Large intestine (tissue), 3 donors: ENCODE measurements around the gene CD209. TPM values are rescaled to one million over a fixed set of nuclear protein-coding genes. Genes with fewer than 3 reads are reported as not detected.

Source experiments
- DNase-seq, 2 donors: peaks; one replicate each; pipeline versions ENCODE4 v3.0.0 to v3.0.0-alpha.2; 2013
- H3K27ac ChIP-seq: one replicate; pipeline ENCODE4 v1.5.1; 2013; ENCODE audit warnings: low read length
- H3K27me3 ChIP-seq: 2 replicates; pipeline ENCODE4 v1.6.1; 2013; ENCODE audit warnings: low read length; ENCODE audit not compliant: control insufficient read depth, insufficient read depth
- H3K36me3 ChIP-seq: 2 replicates; pipeline ENCODE4 v1.6.1; 2013; ENCODE audit warnings: low read length; ENCODE audit not compliant: control insufficient read depth, insufficient read depth
- H3K4me1 ChIP-seq: one replicate; pipeline ENCODE4 v1.6.1; 2013; ENCODE audit warnings: low read length; ENCODE audit not compliant: control insufficient read depth, insufficient read depth
- H3K4me3 ChIP-seq: one replicate; pipeline ENCODE4 v1.5.1; 2013; ENCODE audit warnings: low read length
- H3K9me3 ChIP-seq: one replicate; pipeline ENCODE4 v1.6.1; 2013; ENCODE audit warnings: mild to moderate bottlenecking, low read depth, low read length, moderate library complexity; ENCODE audit not compliant: control insufficient read depth
- WGBS: methylation state at CpG from one replicate; pipeline ENCODE4 v1.1.5; 2013; ENCODE audit warnings: low lambda C conversion rate; ENCODE audit not compliant: insufficient coverage; 5-methylcytosine and 5-hydroxymethylcytosine counted together
- polyA plus RNA-seq: library from polyadenylated mRNA; unstranded; fragments of 120-200 nt; gene quantifications from one replicate; pipeline ENCODE4 v1.2.1, GENCODE V29; 2013

Gene CD209
- polyA plus RNA-seq, 1 donor, result 14.4 TPM

GRCh38 chr19:7788178-7788932 is 41.0 kb upstream of the CD209 start:
- H3K4me1 ChIP-seq, result no peaks in the 10 kb centered on the region
- WGBS, result no CpG with 5 or more reads among the region's 67 CpGs
- H3K27me3 ChIP-seq, result peaks cover 47% of the 10 kb centered on the region
- no peaks in the 10 kb centered on the region for H3K36me3 ChIP-seq
- DNase-seq, result no peak
- no peaks in the 10 kb centered on the region for H3K9me3 ChIP-seq
- no peak overlapping the region for H3K4me3 ChIP-seq
- H3K27ac ChIP-seq, result no peak overlapping the region

GRCh38 chr19:7787602-7788177 is 40.4 kb upstream of the CD209 start:
- H3K36me3 ChIP-seq, result no peaks in the 10 kb centered on the region
- H3K9me3 ChIP-seq, result no peaks in the 10 kb centered on the region
- no peak overlapping the region for H3K27ac ChIP-seq
- H3K4me3 ChIP-seq, result no peak overlapping the region
- no peak for DNase-seq
- no peaks in the 10 kb centered on the region for H3K4me1 ChIP-seq
- no CpG with 5 or more reads among the region's 22 CpGs for WGBS
- peaks cover 47% of the 10 kb centered on the region for H3K27me3 ChIP-seq

DNA sequence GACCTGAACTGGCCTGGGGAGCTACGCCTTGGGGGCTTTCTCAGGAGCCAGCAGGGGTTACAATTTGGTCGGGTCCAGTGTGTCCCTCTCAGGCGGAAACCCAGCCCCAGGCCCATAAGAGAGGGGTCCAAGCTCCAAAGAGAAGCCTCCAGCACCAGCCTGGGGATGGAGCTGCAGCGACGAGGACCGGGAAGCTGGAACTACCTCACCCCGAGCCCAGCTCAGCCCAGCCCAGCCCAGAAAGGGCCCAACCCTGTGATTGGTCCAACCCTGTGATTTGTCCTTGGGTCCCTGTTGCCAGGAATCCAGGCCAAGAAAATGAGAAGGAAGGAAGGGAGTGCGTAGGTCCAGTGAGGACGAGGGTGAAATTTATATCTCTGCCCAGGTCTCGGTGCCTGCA is 39.8 kb upstream of the CD209 start:
- no peaks in the 10 kb centered on the region for H3K36me3 ChIP-seq
- H3K27ac ChIP-seq, result no peak overlapping the region
- peaks cover 47% of the 10 kb centered on the region for H3K27me3 ChIP-seq
- no peak for DNase-seq
- no CpG with 5 or more reads among the region's 10 CpGs for WGBS
- no peaks in the 10 kb centered on the region for H3K9me3 ChIP-seq
- no peak overlapping the region for H3K4me3 ChIP-seq
- H3K4me1 ChIP-seq, result no peaks in the 10 kb centered on the region

GRCh38 chr19:7784856-7785255 is 37.5 kb upstream of the CD209 start:
- Histone ChIP-seq H3K27me3 (peaks cover 44% of the 10 kb centered on the region), H3K9me3 (no peaks in the 10 kb centered on the region), H3K4me1 (no peaks in the 10 kb centered on the region), H3K36me3 (no peaks in the 10 kb centered on the region), H3K27ac (no peak overlapping the region), H3K4me3 (no peak overlapping the region)
- DNase-seq, result no peak

DNA sequence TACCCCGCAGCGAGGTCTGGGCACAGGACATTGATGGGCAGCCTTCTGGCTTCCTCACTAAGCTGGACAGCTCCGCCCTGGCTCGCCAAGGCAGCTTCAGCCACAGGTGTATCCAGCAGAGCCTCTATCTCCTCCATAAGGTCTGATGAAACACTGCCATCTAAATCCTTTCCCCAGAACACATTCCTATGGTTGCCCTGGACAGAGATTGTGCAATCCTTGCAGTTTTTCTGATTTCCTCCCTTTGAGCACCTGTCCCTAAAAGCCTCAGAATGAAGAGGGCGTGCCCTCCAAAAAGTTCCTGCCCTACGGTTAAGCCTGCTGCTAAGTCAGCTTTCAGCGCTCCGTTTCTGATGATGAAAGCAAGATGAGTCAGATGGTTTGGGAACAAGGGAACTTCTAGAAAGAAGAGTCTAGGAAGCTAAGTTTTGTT is 36.7 kb upstream of the CD209 start:
- WGBS, result no CpG with 5 or more reads among the region's 8 CpGs
- no peak overlapping the region for H3K27ac ChIP-seq

GRCh38 chr19:7781157-7781556 is 33.8 kb upstream of the CD209 start:
- WGBS, result 56% methylated on average over 3 of the region's 12 CpGs
- Histone ChIP-seq H3K27ac (no peak overlapping the region), H3K27me3 (peaks cover 13% of the 10 kb centered on the region), H3K4me3 (no peak overlapping the region), H3K9me3 (no peaks in the 10 kb centered on the region), H3K4me1 (no peaks in the 10 kb centered on the region), H3K36me3 (no peaks in the 10 kb centered on the region)
- no peak for DNase-seq

More for the DNA sequence above, 36.7 kb upstream of the CD209 start:
- no peaks in the 10 kb centered on the region for H3K36me3 ChIP-seq
- DNase-seq, result no peak
- H3K9me3 ChIP-seq, result no peaks in the 10 kb centered on the region
- peaks cover 35% of the 10 kb centered on the region for H3K27me3 ChIP-seq
- H3K4me3 ChIP-seq, result no peak overlapping the region
- no peaks in the 10 kb centered on the region for H3K4me1 ChIP-seq

- DNase-seq, result no peak
- WGBS, result 92% methylated on average over 6 of the region's 26 CpGs
- Histone ChIP-seq H3K27ac (no peak overlapping the region), H3K4me1 (no peaks in the 10 kb centered on the region), H3K36me3 (no peaks in the 10 kb centered on the region), H3K27me3 (peaks cover 10% of the 10 kb centered on the region), H3K4me3 (no peak overlapping the region), H3K9me3 (no peaks in the 10 kb centered on the region)
These were observed 32.5 kb upstream of the CD209 start for GRCh38 chr19:7779631-7780486.

- Histone ChIP-seq H3K9me3 (no peaks in the 10 kb centered on the region), H3K4me1 (no peaks in the 10 kb centered on the region), H3K4me3 (no peak overlapping the region), H3K27ac (no peak overlapping the region), H3K36me3 (no peaks in the 10 kb centered on the region), H3K27me3 (peaks cover 6% of the 10 kb centered on the region)
- no peak for DNase-seq
- WGBS, result 80% methylated on average over 1 of the region's 5 CpGs
These were observed 30.7 kb upstream of the CD209 start for GRCh38 chr19:7778081-7778480.

DNA sequence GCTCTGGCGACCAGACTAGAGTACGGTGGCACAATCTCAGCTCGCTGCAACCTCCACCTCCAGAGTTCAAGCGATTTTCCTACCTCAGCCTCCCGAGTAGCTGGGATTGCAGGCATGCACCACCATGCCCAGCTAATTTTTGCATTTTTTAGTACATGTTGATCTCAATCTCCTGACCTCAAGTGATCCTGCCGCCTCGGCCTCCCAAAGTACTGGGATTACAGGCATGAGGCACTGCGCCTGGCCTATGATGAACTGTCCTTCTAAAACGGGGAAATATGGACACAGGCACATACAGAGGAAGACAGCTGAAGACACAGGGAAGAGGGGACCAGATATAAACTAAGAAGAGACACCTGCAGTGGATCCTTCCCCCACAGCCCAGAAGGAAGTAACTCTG is 28.4 kb upstream of the CD209 start:
- no peak for DNase-seq
- no peaks in the 10 kb centered on the region for H3K36me3 ChIP-seq
- no peak overlapping the region for H3K4me3 ChIP-seq
- no peaks in the 10 kb centered on the region for H3K9me3 ChIP-seq
- WGBS, result no CpG with 5 or more reads among the region's 9 CpGs
- no peaks in the 10 kb centered on the region for H3K4me1 ChIP-seq
- no peak overlapping the region for H3K27ac ChIP-seq
- peaks cover 2% of the 10 kb centered on the region for H3K27me3 ChIP-seq

GRCh38 chr19:7773841-7774240 is 26.5 kb upstream of the CD209 start:
- peaks cover 2% of the 10 kb centered on the region for H3K27me3 ChIP-seq
- H3K36me3 ChIP-seq, result no peaks in the 10 kb centered on the region
- no peak overlapping the region for H3K4me3 ChIP-seq
- H3K4me1 ChIP-seq, result no peaks in the 10 kb centered on the region
- no peaks in the 10 kb centered on the region for H3K9me3 ChIP-seq
- no peak for DNase-seq
- H3K27ac ChIP-seq, result no peak overlapping the region
- no CpG with 5 or more reads among the region's 9 CpGs for WGBS
